ENCODE measurements around the gene XCR1.
"Not testable (repeated sequence)": the region's sequence is repeated elsewhere in the genome, so short reads cannot be mapped to it uniquely, and the experiment has no call there.

XCR1 gene

DNA sequence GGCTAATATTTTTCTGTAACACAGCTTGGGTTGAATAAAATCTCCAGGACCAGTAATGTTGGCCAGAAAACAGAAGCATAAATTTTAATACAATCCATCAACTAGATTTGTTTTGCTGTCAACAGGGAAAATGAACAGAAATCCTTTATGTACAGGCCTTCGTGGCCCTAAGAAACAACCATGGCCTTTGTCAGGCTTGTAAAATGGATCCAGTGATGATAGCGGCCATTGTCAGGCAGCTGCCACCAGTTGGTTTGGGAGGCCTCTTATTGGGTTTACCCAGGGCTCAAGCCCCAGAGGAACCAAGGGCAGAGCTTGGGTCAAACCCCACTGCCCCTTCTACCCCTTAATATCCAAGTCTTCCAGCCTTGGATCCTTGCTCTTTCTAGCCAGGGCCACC, 26.1 kb downstream of the XCR1 start:
- DNase-seq, result no peak

DNA sequence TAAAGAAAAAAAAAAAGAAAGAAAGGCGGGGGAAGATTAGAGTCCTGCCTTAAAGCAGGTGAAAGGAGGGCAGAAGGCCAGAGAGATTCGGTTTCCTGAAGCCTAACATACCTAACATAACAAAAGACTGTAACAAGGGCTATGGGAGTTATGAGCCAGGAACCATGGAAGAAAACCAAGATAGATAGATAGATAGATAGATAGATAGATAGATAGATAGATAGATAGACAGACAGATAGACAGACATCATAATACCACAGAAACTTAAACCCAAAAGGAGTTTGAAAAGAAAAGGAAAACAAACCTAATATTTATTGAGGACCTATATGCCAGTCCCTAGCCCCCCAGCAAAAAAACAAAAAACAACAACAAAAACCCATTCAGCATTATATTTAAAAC, 29.3 kb downstream of the XCR1 start:
- DNase-seq, result no peak

DNA sequence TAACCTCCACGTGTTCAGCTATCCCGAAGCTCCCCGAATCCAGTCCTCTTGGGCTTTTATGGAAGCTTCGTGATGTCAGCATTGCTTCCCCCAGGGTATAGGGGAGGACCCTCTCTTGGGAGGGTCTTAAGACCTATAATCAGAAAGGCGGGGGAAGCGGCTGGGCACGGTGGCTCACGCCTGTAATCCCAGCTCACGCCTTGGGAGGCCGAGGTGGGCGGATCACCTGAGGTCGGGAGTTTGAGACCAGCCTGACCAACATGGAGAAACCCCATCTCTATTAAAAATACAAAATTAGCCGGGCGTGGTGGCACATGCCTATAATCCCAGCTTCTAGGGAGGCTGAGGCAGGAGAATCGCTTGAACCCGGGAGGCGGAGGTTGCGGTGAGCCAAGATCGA, 29.8 kb downstream of the XCR1 start:
- DNase-seq, result not testable (repeated sequence)

DNA sequence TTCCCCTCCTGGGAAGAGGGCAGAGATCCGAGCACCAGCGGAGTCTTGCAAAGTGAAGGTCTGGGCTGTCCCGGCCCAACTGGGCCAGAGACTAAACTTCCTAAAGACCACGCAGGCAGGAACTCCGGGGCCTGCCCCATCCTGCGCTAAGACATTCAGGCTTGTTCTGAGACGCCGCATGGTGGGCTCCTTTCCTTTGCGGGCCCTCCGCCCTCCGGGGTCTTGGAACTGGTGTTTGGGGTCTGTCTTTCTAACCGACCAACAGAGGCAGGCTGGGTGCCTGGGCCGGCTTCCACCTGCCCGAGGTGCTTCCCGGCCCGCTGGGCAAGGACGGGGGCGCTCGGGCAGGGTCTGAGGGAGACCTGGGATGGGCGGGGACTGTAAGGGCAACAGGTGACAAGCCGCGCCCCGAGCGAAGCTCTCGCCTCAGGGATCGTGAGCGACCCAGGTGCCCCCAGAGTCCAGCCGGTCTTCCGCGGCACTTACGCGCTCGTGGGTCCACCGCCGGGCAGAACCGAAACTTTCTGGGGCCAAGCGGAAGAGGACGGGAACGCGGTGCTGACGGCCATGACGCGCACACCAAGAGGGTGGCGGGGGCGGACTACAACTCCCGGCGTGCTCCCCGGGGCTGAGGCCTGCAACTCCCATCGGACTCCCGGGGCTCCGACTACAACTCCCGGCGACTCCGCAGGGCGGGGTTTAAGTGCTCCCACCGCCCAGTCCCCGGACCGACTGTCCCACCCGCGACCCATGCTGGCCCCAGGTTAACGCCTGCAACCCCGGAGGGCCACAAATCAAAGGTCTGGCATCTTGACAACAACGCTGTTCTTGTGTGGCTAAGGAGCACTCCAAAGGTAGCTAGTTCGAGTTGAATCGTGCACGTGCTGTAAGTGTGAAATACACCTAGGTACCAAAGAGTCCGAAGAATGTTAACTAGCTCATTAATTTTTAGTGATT, 31.8 kb downstream of the XCR1 start, which contains the start of gene FYCO1:
FYCO1 (minus strand) TSS at position 589 of the 957 bp plus-strand sequence. CDS start 10,914 bp downstream, outside the sequence.
- DNase-seq, result no peak

DNA sequence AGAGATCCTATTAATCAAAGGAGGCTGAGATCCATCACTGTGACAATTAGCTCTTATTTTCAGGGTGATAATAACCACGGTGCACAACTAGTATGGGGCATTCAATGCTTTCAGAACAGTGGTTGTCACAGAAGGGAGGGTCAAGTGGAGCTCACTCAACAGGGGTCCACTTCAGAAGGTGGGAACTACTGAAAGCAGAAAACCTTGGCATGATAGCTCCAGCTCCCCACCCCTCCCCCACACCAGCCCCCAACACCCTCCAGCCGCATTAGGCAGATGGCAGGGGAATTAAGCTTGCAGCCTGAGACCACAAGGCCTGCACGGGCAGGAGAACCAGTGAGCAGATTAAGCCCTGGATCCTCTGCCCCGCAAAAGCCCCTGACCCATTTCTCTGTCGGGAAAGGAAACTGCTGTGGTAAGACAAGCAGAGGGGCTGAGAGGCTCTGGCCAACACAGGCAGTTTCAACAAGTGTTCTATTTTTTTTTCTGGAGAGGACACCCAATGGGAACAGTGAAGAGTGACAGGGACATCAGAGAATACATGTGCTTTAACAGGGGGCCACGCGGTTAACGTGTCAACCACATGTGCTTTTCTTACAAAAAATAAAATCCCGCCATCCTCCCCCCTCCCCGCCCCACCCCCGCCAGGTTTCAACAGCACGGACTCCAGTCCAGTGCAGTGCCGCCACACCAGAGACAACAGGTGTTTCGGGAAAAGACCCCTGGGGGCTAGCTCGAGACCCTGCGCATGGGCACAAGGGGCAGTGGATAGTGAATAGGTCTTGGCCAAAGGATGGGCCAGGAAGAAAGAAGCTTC, 32.7 kb downstream of the XCR1 start:
- DNase-seq, result no peak

DNA sequence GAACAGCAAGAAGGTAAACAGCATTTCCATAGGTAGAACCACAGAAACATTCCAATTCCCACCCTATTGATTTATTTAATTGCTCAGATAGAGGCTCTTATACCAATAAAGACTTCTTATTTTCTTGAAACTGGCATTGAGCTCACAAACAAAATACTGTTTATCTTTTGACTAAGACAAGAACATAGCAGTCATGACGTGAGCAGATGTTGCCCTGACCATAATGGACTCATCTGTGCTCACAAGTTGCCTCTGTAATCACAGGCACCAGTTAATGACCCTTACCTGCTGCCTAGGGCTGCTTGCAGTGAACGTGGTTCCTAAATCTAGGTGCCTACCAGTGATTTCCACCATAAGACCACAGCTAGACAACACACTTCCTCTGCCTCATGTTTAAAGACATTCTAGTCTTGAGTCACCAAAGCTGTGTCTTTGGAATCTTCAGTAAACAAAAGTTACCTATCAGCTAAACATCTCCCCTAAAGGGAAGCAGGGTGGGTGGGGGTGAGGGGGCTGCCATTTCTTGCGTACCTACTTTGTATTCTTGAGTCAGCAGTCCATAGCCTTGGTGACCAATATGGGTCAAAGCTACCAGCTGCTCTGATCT, 33.8 kb downstream of the XCR1 start:
- DNase-seq, result no peak

DNA sequence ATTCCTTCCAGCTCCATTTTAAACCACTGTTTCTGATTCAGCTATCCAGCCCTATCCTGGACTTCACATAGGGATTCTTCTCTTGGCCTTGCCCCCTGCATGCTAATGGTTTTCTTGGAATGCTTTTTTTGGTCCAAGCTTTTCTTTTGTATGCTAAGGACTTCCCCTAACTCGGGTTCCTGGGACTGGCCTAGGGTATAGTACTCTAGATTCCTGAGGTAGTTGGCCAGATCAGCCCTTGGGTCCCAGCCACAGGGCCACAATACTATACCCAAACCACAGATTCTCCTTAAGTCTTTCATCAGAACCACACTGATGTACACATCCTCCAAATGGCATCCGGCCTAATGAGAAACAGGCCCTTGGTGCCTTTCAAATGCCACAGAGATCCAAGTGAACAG, 34.5 kb downstream of the XCR1 start:
- DNase-seq, result no peak

DNA sequence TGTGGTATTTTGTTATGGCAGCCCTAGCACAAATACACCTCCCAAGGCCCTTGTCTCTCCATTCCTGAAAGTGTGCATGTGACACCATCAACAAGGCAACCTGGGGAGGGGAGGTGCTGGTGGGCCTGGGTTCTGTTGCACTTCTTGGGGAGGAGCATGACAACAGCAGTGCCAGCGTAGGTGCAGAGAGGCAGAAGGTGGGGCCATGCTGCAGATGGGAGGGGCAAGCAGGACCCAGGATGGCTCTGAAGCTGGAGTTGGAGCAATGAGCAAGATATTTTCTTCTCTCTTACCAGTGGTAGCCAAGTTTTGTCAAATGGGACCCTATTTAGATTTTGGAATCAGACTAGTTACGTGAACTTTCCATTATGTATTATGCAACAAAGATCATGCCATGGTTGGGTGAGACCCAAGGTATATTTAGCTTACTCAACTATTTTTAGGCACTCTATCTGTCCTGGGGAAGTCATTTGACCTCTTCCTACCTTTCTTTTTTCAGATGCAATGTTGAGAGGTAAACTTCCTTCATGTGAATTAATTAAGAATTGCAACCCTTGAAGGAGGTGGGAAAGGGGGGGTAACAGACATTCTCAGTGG, 35.1 kb downstream of the XCR1 start:
- DNase-seq, result no peak

DNA sequence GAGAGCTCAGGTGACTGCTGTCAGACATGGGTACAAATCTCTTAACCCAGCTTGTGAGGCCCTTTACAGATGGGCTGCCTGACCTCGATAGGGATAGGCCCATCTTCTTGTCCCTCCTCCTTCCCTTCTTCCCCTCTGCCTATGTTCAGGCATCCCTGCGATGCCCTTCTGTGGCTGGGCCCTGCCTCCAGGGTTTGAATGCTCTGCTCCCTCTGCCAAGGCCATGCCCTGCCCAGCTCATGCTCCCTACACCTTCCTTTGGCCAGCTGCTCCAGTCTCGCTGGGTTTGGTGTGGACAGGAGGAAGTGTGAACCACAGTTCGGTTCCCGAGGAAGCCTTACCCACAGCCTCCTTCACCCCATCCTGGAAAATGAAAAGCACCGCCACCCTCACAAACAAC, 35.9 kb downstream of the XCR1 start:
- DNase-seq, result no peak

DNA sequence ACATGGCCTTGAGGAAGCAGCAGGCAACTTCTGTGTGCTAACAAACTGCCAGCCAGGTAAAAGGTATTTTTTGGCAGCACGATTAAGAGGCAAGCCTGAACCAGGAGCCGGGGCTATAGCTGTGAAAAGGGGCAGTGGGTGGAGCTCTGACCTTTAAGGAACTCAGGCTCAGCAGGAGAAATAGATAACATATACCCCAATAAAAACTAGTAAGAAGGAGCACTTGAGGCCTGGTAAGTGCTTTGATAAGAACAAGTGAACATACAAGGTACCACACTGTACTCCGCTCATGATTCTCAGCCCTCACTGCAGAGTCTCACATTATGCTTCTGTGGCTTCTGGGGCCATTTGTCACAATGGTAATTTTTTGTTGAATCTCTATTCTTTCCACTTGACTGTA, 37.1 kb downstream of the XCR1 start:
- no peak for DNase-seq

DNA sequence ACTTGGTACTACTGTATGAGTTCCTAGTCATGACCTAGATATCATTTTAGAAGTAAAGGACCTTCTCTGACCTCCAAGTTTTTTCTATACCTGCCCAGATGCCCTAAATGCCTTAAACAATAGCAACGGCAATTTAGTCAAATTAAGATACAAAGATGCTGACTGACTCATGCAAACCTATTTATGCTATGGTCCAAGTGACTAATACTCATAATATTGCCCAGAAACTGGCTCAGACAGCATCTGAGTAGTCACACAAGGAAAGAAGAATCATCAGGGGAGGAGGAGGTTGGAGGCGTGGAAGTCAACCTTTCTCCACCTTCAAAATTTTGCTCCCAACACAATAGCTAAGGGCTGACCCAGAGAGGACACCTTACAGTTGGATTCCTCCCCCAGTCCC, 38.5 kb downstream of the XCR1 start:
- DNase-seq, result no peak

DNA sequence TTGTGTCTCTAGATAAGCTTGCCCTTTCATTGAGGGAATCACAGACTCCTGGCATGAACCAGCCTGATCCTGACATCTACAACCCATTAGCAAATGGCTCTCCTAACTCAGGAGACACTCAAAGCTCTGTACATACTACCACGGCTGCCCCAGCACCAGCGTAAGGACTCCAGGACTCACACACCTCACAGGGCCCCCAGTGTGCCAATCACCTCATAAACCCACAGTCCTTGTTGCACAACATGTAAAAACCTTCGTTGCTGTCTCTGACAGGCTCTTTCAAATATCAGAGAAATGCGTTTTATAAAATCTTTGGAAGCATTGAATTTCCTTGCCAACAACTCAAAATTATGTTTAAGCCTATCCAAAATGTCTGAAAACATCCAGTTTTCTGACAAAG, 38.9 kb downstream of the XCR1 start:
- no peak for DNase-seq

DNA sequence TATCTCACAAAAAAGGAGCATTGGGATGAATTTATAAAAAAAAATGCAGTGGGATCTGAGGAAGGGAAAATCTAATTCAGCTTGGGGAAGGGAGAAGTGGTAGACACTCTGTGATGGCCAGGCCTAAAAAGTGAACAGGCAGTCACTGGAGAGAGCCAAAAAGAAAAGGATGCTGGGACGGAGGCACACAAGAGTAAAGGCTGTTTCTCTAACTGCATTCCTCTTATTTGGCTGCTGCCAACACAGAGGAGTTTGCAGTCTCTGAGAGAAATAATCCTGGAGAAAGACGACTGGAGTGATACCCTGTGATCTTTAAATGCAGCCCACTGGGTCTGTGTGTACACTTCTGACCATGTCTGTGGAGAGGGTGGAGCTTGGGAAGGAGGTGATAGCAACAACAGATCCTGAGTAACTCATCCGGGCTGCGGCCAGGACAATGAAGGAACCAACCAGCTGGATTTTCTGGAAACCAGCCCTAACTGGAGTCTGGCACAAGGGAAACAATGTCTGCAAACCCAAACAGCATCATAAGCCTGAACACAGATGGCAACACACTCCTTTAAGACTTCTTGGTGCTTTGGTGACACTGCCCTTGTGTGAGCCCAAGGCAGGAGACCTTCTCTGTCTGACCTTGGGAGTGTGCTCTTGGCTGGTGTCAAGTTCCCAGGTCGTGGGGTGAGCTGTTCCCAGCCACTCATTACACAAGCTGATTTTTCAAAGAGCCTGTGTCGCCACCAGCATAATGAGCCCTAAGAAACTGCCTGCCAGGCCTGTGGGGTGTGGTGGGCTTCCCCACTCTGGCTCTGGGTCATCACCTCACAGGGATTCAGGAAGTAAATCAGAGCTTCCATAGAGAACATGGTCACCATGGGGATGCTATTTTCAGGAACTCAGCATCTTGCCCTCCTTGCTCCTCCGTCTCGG, 39.7 kb downstream of the XCR1 start:
- DNase-seq, result no peak

DNA sequence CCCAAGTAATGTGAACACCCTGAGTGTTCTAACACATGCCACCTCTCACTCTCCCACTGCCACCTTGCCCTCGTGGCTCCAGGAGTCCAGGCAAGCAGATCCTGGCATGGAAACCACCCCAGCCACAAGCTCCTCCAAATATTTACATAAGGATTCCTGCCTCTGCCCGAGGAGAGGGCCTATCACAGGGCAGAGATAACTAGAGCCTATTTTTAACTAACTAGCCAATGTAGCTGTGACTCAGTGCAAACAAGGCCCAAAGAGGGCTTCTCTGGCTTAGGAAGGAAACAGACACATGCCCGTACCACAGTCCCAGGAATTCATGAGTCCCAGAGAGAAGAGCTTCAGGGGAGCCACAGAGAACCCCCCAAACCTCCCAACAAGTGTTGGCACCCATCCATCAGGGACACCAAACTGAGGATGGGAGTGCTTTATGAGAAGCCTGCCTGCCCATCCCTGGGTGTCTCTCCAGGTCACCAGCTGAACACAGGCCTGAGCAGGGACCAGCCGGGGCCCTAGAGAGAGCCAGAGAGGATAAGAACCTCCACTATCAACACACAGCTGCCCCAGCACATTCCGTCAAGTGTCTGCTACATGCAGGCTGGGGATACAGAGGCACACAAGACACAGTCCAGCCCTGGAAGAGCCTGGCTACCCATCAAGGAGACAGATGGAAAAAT, 40.8 kb downstream of the XCR1 start:
- no peak for DNase-seq

DNA sequence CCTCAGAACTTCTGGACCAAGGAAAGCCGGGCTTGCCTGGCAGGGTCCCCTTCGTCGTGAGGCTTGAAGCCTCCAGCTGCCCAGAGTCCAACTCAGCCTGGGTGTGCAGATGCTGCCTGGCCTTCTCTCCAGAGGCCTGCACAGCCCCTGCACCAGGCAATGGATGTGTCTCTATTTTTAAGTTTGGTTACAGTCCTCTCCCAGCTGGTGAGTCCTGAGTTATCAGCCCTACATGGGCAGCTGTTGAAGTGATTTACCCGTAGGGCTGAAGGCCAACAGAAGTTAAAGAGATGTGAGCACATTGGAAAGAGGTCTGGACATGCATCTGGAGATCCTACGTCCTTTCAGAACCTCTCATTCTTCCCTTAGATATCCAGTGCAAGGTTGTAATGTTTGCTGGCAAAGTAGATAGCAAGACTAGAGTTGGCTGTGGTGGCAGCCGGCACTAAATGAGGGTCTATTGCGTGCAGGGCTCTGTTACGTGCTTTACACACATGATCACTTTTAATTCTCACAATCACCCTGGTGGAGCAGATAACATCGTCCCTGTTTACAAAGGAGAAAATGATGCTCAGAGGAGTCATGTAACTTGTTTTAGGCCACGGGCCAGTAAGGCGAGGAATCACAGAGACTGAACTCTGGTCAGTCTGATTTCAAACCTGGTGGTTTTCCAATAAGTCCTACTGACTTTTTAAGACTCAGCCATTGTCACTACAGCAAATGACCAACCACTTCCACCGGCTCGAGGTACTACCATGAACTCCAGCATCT, 41.6 kb downstream of the XCR1 start:
- no peak for DNase-seq

DNA sequence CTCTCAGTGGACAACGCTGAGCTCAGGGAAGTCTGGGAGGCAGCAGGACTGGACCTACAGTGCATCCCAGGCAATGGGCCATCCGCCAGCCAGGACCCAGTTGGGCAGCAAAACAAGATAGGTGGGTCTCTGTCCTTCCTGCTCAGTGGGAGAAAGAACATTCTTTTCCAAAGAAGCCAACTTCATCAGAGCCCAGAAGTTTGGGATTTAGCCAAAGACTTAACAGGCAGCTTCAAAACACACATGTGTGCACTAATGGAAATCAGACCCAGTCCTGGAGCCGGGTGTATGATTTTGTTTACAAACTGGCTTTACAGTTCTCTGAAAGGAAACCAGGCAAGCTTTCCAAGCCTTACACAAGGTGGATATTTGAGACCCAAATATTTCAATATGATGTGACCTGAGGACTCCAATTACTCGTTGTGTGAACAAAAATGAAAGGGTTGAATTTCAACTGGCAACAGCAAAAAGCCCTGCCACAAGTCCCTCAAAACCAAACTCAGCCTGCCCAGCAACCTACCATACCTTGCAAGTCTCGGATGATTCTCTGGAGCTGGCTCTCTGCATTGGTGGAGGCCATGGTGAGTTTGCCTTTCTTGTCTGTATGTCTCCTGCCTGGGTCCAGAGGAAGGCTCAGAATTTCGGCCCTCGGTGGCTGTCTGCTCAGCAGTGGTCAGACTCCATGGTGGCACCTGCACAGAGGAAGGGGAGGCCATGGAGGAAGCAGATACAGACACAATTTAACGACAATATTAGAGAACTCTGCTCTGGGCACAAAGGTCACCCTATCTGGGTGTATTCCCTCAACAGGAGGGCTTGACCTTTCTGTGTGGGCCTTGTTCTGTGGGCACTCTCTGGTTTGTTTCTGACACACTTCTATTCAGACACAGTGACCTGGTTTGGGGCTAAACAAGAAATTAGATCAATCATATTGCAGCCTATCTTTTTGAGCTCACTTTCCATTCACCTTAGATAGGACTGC, 42.7 kb downstream of the XCR1 start:
- DNase-seq, result no peak

DNA sequence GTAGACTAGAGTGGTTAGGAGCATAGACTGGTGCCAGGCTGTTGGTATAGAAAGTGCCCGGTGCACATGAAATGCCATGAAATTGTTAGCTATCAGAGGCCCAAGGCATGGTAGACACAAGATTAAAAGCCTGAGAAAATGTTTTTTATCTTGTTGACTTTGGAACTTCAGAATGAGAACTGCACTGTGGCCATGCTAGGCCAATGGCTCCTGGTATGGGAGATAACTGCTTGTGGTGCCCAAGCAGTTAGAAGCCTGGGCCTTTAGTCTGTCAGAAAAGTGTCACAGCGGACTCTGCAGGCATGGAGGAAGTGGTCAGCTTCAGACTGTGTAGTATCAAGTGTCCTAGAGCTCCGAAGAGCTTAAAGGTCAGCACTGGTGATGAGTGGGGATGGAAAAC, 43.5 kb downstream of the XCR1 start:
- no peak for DNase-seq

DNA sequence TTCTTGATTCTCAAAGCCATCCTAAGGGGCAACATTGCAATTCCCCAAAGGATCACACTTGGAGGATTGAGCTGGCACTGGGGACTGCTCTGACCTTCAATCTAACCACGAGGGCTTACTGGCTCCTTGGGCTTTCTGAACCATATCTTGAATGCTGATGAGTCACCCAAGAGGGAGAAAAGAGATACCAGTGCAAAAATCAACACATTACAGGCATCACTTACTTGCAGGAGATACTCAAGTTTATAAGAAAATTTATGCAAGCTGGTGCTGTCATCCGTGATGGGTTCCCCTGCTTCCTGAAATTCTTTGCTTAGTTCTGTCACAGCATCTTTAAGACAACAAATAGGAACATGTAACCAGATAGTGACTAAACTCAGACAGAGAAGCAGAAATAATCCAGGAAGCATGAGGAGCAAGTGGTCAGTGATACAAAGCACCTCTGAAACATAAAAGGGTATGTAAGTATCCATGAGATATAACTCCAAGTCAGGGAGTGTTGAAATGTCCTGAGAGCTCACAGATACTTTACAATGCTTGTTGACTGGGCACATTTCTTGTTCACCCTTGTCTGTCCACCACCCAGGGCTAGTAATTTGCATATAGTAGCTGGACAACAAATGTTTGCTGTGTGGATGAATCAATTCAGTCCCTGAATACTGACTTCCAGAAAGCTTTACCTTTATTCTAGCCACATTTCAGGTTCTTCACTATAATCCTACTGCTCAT, 45.8 kb downstream of the XCR1 start:
- no peak for DNase-seq

Measured in cerebellar nuclear complex (tissue), 1 donor.